Endothelial cell of umbilical vein (primary cell): ENCODE data around the gene SNRNP200.

Experiments used
- CTCF ChIP-seq, 2 donors: IDR thresholded peaks; 1 replicate in 1 of 2; 2 replicates in 1 of 2; pipeline ENCODE4 v1.5.1; 2011; ENCODE audit warnings: low read length in 2 of 2, mild to moderate bottlenecking in 2 of 2, moderate library complexity in 2 of 2, control low read depth in 1 of 2, inconsistent platforms in 1 of 2, low read depth in 1 of 2; ENCODE audit not compliant: insufficient read depth in 1 of 2; ENCODE audit errors: extremely low read depth in 1 of 2
- EZH2 ChIP-seq: IDR thresholded peaks from 2 replicates; pipeline ENCODE4 v1.6.1; 2012; ENCODE audit warnings: borderline replicate concordance, low read depth, mild to moderate bottlenecking, moderate library complexity, low read length, inconsistent platforms; ENCODE audit not compliant: severe bottlenecking
- POLR2A ChIP-seq: IDR thresholded peaks from 2 replicates; pipeline ENCODE4 v1.6.1; 2012; ENCODE audit warnings: low read depth, mild to moderate bottlenecking, control low read depth, low read length
- POLR2AphosphoS5 ChIP-seq: IDR thresholded peaks from 2 replicates; pipeline ENCODE4 v1.6.1; 2012; ENCODE audit warnings: low read depth, mild to moderate bottlenecking, control low read depth, low read length, moderate library complexity; ENCODE audit not compliant: insufficient read depth

DNA sequence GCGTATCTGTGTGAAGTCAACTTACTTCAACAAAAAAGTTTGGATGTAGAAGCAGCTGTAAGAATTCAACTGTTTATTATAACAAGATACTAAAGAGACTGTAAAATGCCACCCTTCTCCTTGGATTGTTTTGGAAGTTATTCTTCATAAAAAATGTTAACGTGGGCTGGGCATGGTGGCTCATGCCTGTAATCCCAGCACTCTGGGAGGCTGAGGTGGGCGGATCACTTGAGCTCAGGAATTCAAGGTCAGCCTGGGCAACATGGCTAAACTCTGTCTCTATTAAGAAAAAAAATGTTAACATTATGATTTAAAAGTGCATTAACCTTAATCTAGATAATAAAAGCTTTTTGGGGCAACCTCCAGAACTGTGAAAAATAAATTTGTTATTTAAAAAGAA, 31.6 kb downstream of the SNRNP200 start:
- TF ChIP-seq CTCF (IDR thresholded peaks at IDR 0.05; ENCODE audit: extremely low read depth in 1 of 2, insufficient read depth in 1 of 2, low read depth in 1 of 2, low read length in 2 of 2) = no peak
- no peak for TF ChIP-seq POLR2A
- TF ChIP-seq EZH2 = no peak
- no peak for TF ChIP-seq POLR2AphosphoS5
